GM06990 (cell line): ENCODE measurements around the gene EYA3.

Experiments used
- DNase-seq: peaks from one replicate; pipeline ENCODE4 v3.0.0-alpha.2; 2011; ENCODE audit not compliant: insufficient read length; ENCODE audit errors: extremely low read depth
- H3K27me3 ChIP-seq: replicated peaks from 2 replicates; pipeline ENCODE4 v1.6.0; 2011; ENCODE audit warnings: low read length; ENCODE audit not compliant: control insufficient read depth, insufficient read depth
- H3K36me3 ChIP-seq: 2 replicates; pipeline ENCODE4 v1.5.1; 2011; ENCODE audit warnings: low read length; ENCODE audit not compliant: control insufficient read depth, insufficient read depth
- H3K4me3 ChIP-seq: replicated peaks from 2 replicates; pipeline ENCODE4 v1.5.1; 2011; ENCODE audit warnings: low read depth, mild to moderate bottlenecking, control low read depth, low read length
- CTCF ChIP-seq: IDR thresholded peaks from 2 replicates; pipeline ENCODE4 v1.5.1; 2011; ENCODE audit warnings: low read length, control low read depth, mild to moderate bottlenecking, inconsistent platforms; ENCODE audit not compliant: insufficient read depth, poor library complexity, severe bottlenecking

Gene EYA3

GRCh38 chr1:28031173-28031572, 57.2 kb downstream of the EYA3 start:
- DNase-seq, result no peak
- Histone ChIP-seq H3K27me3 (no peaks in the 10 kb centered on the region), H3K36me3 (no peaks in the 10 kb centered on the region; the same call in 1 of the 2 replicates), H3K4me3 (no peak overlapping the region)
- TF ChIP-seq CTCF, result no peak

- no peak for TF ChIP-seq CTCF
- Histone ChIP-seq H3K4me3 (no peak overlapping the region), H3K27me3 (no peaks in the 10 kb centered on the region), H3K36me3 (peaks cover 2% of the 10 kb centered on the region)
- peak; percentile 13 for DNase-seq
Measured at GRCh38 chr1:28028873-28029654, 59.3 kb downstream of the EYA3 start.

GRCh38 chr1:28027660-28028059, 60.8 kb downstream of the EYA3 start:
- no peak for TF ChIP-seq CTCF
- no peaks in the 10 kb centered on the region for H3K27me3 ChIP-seq
- DNase-seq, result no peak
- peaks cover 2% of the 10 kb centered on the region for H3K36me3 ChIP-seq
- no peak overlapping the region for H3K4me3 ChIP-seq

- TF ChIP-seq CTCF, result no peak
Measured at GRCh38 chr1:28027238-28027637, 61.2 kb downstream of the EYA3 start.

GRCh38 chr1:28026329-28026728, 62.1 kb downstream of the EYA3 start:
- DNase-seq, result no peak
- Histone ChIP-seq H3K36me3 (peaks cover 2% of the 10 kb centered on the region), H3K4me3 (no peak overlapping the region), H3K27me3 (no peaks in the 10 kb centered on the region)
- no peak for TF ChIP-seq CTCF

More at GRCh38 chr1:28027238-28027637, 61.2 kb downstream of the EYA3 start:
- H3K4me3 ChIP-seq, result no peak overlapping the region
- DNase-seq, result no peak
- H3K36me3 ChIP-seq, result peaks cover 2% of the 10 kb centered on the region
- no peaks in the 10 kb centered on the region for H3K27me3 ChIP-seq

GRCh38 chr1:28021064-28021463, 67.3 kb downstream of the EYA3 start:
- no peaks in the 10 kb centered on the region for H3K27me3 ChIP-seq
- DNase-seq, result no peak
- TF ChIP-seq CTCF, result no peak
- no peak overlapping the region for H3K4me3 ChIP-seq
- H3K36me3 ChIP-seq, result peaks cover 2% of the 10 kb centered on the region
